Mammary epithelial cell (primary cell): Measurements from ENCODE around the gene VRTN.

Source experiments
- CTCF ChIP-seq, 2 donors: IDR thresholded peaks in 1 of 2; conservative IDR thresholded peaks in 1 of 2; 2 replicates each; pipeline ENCODE4 v1.5.1; 2011 to 2012; ENCODE audit warnings: inconsistent platforms in 2 of 2, low read length in 2 of 2, mild to moderate bottlenecking in 2 of 2, control low read depth in 1 of 2, low read depth in 1 of 2; ENCODE audit not compliant: insufficient read depth in 1 of 2; ENCODE audit errors: extremely low read depth in 1 of 2
- EZH2 ChIP-seq: IDR thresholded peaks from 2 replicates; pipeline ENCODE4 v1.6.1; 2012; ENCODE audit warnings: low read length, inconsistent platforms, borderline replicate concordance

DNA sequence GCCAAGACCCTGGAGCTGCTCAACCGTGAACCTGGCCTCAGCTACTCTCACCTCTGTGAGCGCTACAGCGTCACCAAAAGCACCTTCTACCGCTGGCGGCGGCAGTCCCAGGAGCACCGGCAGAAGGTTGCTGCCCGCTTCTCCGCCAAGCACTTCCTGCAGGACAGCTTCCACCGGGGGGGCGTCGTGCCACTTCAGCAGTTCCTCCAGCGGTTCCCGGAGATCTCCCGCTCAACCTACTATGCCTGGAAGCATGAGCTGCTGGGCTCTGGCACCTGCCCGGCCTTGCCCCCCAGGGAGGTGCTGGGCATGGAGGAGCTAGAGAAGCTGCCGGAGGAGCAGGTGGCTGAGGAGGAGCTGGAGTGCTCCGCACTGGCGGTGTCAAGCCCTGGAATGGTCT lies 9.3 kb downstream of the VRTN start:
- TF ChIP-seq CTCF (conservative IDR thresholded peaks at IDR 0.05 in 1 of 2, IDR thresholded peaks at IDR 0.05 in 1 of 2; ENCODE audit: extremely low read depth in 1 of 2, insufficient read depth in 1 of 2, low read depth in 1 of 2, low read length in 2 of 2) (no peak), EZH2 (no peak)
